PC-9 (cell line): ENCODE results near the gene RIMOC1. TPM values are rescaled to one million over a fixed set of nuclear protein-coding genes. Genes with fewer than 3 reads are reported as not detected.
A peak's percentile ranks its signal among the peaks of the same experiment; 100 is the strongest.

ENCODE experiments used
- BruUV-seq: library from RNA; stranded (reverse); fragments of 400-500 nt; replicated peaks from 2 replicates; lab custom pipeline; 2021; lab: Mats Ljungman, UMichigan
- CTCF ChIA-PET: fragments of 300-600 bp; sonication (Branson Sonifier 250); formaldehyde crosslinking; loops from one replicate; lab custom pipeline; 2022; ENCODE audit warnings: antibody characterized with exemption; lab: Charles Lee
- POLR2A ChIA-PET: fragments of 300-600 bp; sonication (Branson Sonifier 250); formaldehyde crosslinking; loops from one replicate; lab custom pipeline; 2022; ENCODE audit warnings: antibody characterized with exemption; ENCODE audit not compliant: unreplicated experiment; lab: Charles Lee
- DNase-seq, 2 experiments: peaks; one replicate each; pipeline versions ENCODE4 v3.0.0 to v3.0.0-alpha.2; 2015 to 2022; ENCODE audit warnings: mixed read lengths in 1 of 2
- H2AFZ ChIP-seq: fragments of 200-600 bp; sonication (generic); 2 replicates; pipeline ENCODE4 v1.8.1; 2017; ENCODE audit warnings: antibody characterized with exemption
- H3F3A ChIP-seq: fragments of 200-600 bp; sonication (generic); 2 replicates; pipeline ENCODE4 v1.8.1; 2017; ENCODE audit warnings: antibody characterized with exemption, mild to moderate bottlenecking, low read depth; ENCODE audit not compliant: insufficient read depth
- H3K27ac ChIP-seq: fragments of 200-600 bp; sonication (generic); 2 replicates; pipeline ENCODE4 v1.6.1; 2016; ENCODE audit warnings: mixed run types
- H3K27me3 ChIP-seq: fragments of 200-600 bp; sonication (generic); 2 replicates; pipeline ENCODE4 v1.6.1; 2016; ENCODE audit warnings: low read depth, mixed run types; ENCODE audit not compliant: insufficient read depth
- H3K36me3 ChIP-seq: fragments of 200-600 bp; sonication (generic); 2 replicates; pipeline ENCODE4 v1.6.1; 2016; ENCODE audit warnings: low read depth, mixed run types
- H3K4me1 ChIP-seq: fragments of 200-600 bp; sonication (generic); replicated peaks from 2 replicates; pipeline ENCODE4 v1.6.1; 2016; ENCODE audit warnings: mixed run types; ENCODE audit not compliant: insufficient read depth
- H3K4me2 ChIP-seq: fragments of 200-600 bp; sonication (generic); 2 replicates; pipeline ENCODE4 v1.6.1; 2017; ENCODE audit warnings: mixed run types
- H3K4me3 ChIP-seq: fragments of 200-600 bp; sonication (generic); 2 replicates; pipeline ENCODE4 v1.6.1; 2016; ENCODE audit warnings: mixed run types
- H3K79me2 ChIP-seq: fragments of 200-600 bp; sonication (generic); 2 replicates; pipeline ENCODE4 v1.6.1; 2017; ENCODE audit warnings: low read depth, mixed run types
- H3K9me2 ChIP-seq: fragments of 200-600 bp; sonication (generic); 2 replicates; pipeline ENCODE4 v1.8.1; 2017; ENCODE audit warnings: mild to moderate bottlenecking; ENCODE audit not compliant: insufficient read depth
- H3K9me3 ChIP-seq: fragments of 200-600 bp; sonication (generic); 2 replicates; pipeline ENCODE4 v1.8.1; 2016; ENCODE audit warnings: low read depth; ENCODE audit not compliant: insufficient read depth
- H4K20me1 ChIP-seq: fragments of 200-600 bp; sonication (generic); 2 replicates; pipeline ENCODE4 v1.8.1; 2017; ENCODE audit not compliant: insufficient read depth
- EZH2 ChIP-seq: fragments of 200-600 bp; sonication (generic); IDR thresholded peaks from 2 replicates; pipeline ENCODE4 v1.8.0; 2017; ENCODE audit warnings: antibody characterized with exemption, low read depth
- intact Hi-C: fragments of 100-400 bp; cut with micrococcal nuclease; formaldehyde crosslinking; loops from one replicate; pipeline ENCODE4 v1.10.0; 2022; ENCODE audit not compliant: unreplicated experiment
- total RNA-seq: library from RNA; stranded (reverse); gene quantifications from 2 replicates; pipeline ENCODE4 v1.2.3, GENCODE V29; 2021
- TF ChIP-seq, protein P1 (sequence below): fragments of 200-600 bp; sonication (generic); conservative IDR thresholded peaks from 2 replicates; pipeline ENCODE4 v1.6.1; 2017; ENCODE audit warnings: mixed run types, antibody characterized with exemption, mild to moderate bottlenecking, moderate library complexity

The RIMOC1 gene
- total RNA-seq, 1 experiment from 2014 or later: 68.6 TPM

DNA sequence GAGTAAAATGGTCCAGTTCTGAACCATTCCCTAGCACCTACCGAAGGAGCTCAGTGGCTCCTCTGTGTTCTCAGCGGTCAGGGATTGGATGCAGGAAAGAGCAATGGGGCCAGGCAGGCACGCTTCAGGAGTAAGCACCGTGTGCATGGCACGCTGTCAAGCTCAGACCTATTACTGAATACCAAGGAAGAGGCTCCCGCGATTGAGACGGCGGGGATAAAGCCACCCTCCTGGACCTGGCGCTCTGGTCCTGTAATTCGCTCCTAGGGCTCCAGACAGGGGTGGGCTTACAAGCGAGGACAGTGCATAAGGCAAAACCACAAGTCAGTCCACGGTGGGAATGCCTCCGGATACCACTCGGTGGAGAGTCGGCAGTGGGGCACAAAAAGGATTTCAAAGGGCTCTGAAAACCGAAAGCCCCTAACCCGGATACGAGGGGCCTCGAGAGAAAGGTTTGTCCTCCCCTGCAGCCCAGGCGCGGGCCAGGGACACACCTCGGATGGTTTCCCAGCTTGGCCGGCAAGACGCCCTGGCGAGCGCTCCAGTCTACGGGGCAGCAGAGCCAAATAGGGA, 34.9 kb upstream of the RIMOC1 start:
- H2AFZ ChIP-seq: no peak overlapping the region
- no peak for DNase-seq
- CTCF ChIA-PET: no interaction called here

DNA sequence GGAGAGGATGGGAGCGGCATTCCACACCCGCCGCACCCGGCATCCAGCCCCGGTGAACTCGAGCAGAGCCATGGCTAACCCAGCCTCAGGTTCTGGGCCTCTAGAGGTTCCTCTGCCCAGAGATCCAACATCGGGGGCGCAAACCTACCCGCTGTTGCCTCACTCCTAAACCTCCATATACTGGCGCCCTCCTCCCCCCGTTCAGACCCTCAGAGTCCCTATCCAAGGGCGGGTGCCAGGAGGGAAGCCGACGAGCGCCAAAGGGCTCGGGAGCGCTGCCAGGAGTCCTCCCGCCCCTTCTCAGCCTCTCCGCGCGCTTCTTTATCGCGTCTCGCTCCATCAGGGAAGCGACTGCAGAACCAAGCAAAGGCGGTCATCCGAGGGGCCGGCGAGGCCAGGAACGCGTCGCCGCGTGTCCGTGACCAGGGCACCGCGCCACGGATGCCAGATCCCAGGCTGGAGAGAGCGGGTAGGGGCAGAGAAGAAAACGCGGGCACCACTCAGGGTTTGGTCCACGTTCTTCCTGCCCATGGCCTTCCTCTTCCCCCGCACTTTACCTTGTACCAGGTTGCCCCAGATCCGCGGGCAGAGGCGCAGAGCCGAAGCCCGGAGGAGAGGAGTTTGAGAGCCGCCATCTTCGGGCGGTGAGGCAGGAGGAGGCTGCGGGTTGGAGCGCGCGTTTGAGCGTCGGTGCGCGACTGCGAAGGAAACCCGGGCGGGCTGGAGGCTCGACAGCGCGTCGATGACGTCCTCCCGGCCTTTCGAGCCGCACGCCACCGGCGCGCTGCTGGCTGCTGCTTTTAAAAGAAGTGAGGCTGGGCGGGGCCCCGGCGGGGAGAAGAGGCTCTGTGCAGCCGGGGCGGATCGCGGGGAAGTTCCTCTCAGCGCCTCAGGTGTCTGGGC, 34.2 kb upstream of the RIMOC1 start, which contains the start of gene OXCT1:
OXCT1 (minus strand) TSS at position 702 of the 903 bp plus-strand sequence; CDS start at position 635, 67 bp downstream.
- ChIA-PET POLR2A (no interaction called here), CTCF (interaction anchor here (0.6 kb wide), 1 partner anchor 187 kb away, joined by 3 read pairs; no protein-coding TSS in a partner anchor)
- Histone ChIP-seq H3K4me1 (0 out of 2 replicates have a peak, but pooled peaks cover 4% of the 10 kb centered on the region), H3K27ac (no peak within 1 kb of the TSS), H3K9me3 (no peaks in the 10 kb centered on the region), H4K20me1 (no peaks in the 10 kb centered on the region), H3F3A (no peaks in the 10 kb centered on the region), H3K27me3 (peaks cover 24% of the 10 kb centered on the region), H3K4me2 (peak within 1 kb of the TSS; percentile 85), H3K4me3 (peak within 1 kb of the TSS; percentile 67), H3K9me2 (no peaks in the 10 kb centered on the region), H3K79me2 (no peaks in the 10 kb centered on the region), H3K36me3 (no peaks in the 10 kb centered on the region), H2AFZ (peak within 1 kb of the TSS; percentile 89)
- TF ChIP-seq, protein P1, sequence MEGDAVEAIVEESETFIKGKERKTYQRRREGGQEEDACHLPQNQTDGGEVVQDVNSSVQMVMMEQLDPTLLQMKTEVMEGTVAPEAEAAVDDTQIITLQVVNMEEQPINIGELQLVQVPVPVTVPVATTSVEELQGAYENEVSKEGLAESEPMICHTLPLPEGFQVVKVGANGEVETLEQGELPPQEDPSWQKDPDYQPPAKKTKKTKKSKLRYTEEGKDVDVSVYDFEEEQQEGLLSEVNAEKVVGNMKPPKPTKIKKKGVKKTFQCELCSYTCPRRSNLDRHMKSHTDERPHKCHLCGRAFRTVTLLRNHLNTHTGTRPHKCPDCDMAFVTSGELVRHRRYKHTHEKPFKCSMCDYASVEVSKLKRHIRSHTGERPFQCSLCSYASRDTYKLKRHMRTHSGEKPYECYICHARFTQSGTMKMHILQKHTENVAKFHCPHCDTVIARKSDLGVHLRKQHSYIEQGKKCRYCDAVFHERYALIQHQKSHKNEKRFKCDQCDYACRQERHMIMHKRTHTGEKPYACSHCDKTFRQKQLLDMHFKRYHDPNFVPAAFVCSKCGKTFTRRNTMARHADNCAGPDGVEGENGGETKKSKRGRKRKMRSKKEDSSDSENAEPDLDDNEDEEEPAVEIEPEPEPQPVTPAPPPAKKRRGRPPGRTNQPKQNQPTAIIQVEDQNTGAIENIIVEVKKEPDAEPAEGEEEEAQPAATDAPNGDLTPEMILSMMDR: no peak
- no peak for TF ChIP-seq EZH2
- peak; percentile 66 to 78 for DNase-seq
- intact Hi-C loops: loop anchor here (1.0 to 10.0 kb wide), 3 partner anchors 34 to 1515 kb away; partner anchors contain the start of genes FBXO4 and RIMOC1
- TSS peak; percentile 55 for BruUV-seq

More for the DNA sequence above, 34.9 kb upstream of the RIMOC1 start:
- POLR2A ChIA-PET: no interaction called here
- Histone ChIP-seq H3K27ac (no peak overlapping the region), H3K36me3 (no peaks in the 10 kb centered on the region), H3K4me1 (0 out of 2 replicates have a peak, but pooled peaks cover 4% of the 10 kb centered on the region), H4K20me1 (no peaks in the 10 kb centered on the region), H3F3A (no peaks in the 10 kb centered on the region), H3K27me3 (peaks cover 24% of the 10 kb centered on the region), H3K4me2 (peak overlapping the region; percentile 85), H3K9me3 (no peaks in the 10 kb centered on the region), H3K79me2 (no peaks in the 10 kb centered on the region), H3K9me2 (no peaks in the 10 kb centered on the region), H3K4me3 (peak overlapping the region; percentile 67; the same call in 1 of the 2 replicates)
- intact Hi-C loops: no loop called here
- TF ChIP-seq, protein P1: no peak
- TF ChIP-seq EZH2: no peak
- no TSS peak for BruUV-seq

DNA sequence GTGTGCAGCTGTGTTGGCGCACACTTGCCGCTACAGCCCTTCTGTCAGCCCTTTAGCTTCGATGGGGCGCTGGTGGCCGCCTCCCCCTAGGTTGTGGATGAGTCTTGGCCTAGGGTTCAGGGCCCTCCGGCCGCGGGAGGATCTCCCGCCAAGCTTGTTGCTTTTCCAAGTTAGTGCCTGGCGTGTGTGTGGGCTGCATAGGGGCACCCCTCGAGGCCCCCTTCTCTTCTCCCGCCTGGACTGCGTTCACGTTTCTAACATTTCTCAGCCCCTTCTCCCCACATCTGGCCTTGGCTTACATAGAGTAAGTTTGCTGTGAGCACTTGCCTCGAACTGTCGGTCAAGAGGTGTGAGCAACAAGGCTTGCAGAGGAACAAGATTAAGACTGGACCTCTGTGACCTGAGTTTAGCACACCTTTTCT, 33.5 kb upstream of the RIMOC1 start:
- ChIA-PET POLR2A (interaction anchor here (0.6 kb wide), 2 partner anchors 12 to 64 kb away, joined by 4 read pairs; no protein-coding TSS in a partner anchor), CTCF (interaction anchor here (0.6 kb wide), 2 partner anchors 187 to 1028 kb away, joined by 3 read pairs; no protein-coding TSS in a partner anchor)
- Histone ChIP-seq H3F3A (no peaks in the 10 kb centered on the region), H3K4me1 (0 out of 2 replicates have a peak, but pooled peaks cover 4% of the 10 kb centered on the region), H3K4me3 (peak overlapping the region; percentile 67; the same call in 1 of the 2 replicates), H3K27me3 (peaks cover 24% of the 10 kb centered on the region), H3K4me2 (peak overlapping the region; percentile 85), H3K27ac (no peak overlapping the region), H2AFZ (peak overlapping the region; percentile 89), H4K20me1 (no peaks in the 10 kb centered on the region), H3K9me3 (no peaks in the 10 kb centered on the region), H3K79me2 (no peaks in the 10 kb centered on the region), H3K36me3 (no peaks in the 10 kb centered on the region), H3K9me2 (no peaks in the 10 kb centered on the region)
- intact Hi-C loops: loop anchor here (1.0 to 10.0 kb wide), 3 partner anchors 34 to 1514 kb away; partner anchors contain the start of genes FBXO4 and RIMOC1
- DNase-seq: no peak
- no peak for TF ChIP-seq EZH2
- TF ChIP-seq, protein P1: no peak
- TSS peak; percentile 22 for BruUV-seq
